HG02970 (cell line): Measurements from ENCODE around the gene VSIG1.

Experiments used
- ATAC-seq: cut with Tn5 transposase; IDR thresholded peaks from one replicate; pipeline ENCODE4 v1.9.1; 2021; ENCODE audit warnings: mild to moderate bottlenecking, moderate library complexity, moderate number of reproducible peaks; ENCODE audit not compliant: unreplicated experiment, low FRiP score

The VSIG1 gene

GRCh38 chrX:108059801-108060200 lies 14.9 kb downstream of the VSIG1 start:
- no peak for ATAC-seq

- ATAC-seq: no peak
Measured at GRCh38 chrX:108064001-108064400, 19.1 kb downstream of the VSIG1 start.

GRCh38 chrX:108064613-108065012 lies 19.7 kb downstream of the VSIG1 start:
- no peak for ATAC-seq

DNA sequence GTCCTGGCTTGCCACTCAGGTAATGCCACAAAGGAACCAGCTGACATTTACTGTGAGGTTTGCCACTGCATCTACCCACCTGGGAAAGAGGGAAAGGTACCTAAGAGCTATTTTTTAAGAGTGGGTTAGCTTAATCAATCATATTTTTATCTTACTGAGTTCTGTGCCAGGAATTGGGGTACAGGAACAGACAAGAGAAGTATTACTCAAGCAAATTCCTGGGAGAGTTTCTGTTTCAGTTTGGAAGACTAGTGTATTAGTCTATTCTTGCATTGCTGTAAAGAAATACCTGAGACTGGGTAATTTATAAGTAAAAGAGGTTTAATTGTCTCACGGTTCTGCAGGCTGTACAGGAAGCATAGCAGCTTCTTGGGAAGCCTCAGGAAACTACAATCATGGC lies 23.3 kb downstream of the VSIG1 start:
- ATAC-seq: no peak

- no peak for ATAC-seq
Measured at GRCh38 chrX:108070891-108071290, 26.0 kb downstream of the VSIG1 start.

DNA sequence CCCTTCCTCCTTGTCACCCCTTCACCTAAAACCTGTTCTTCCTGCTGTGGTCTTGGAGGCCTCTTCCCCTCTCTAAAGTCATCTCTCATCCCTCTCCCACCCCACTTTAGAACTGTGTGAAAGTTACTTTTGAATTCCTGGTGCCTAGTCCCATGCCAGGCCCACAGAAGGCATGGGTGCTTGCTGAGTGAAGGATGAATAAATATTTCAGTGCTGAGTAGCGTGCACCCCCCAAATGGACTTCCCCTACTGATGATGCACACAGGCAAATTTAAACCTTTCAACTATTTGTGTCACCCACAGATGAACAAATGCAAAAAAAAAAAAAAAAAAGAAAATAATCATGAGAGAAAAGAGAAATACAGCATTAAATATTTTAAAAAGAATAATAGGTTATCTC lies 26.7 kb downstream of the VSIG1 start:
- ATAC-seq: no peak

GRCh38 chrX:108072746-108073145 lies 27.9 kb downstream of the VSIG1 start:
- ATAC-seq: no peak

DNA sequence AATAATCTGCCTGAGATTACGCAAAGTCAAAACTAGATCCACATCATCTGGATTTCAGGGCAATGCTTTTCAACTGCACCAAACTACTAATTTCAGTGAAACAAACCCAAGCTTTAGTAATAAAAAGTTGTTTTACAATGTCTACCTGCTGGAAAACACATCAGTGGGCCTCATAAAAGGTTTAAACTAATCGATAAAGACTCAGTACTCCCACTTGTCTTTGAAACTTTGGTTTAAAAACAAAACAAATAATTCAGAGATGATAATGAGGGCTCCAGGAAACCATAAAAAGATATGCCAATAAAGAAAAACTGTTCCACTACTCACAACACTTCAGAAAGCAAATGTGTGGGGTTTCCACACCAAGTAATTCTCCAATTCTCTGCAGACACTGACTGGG lies 36.2 kb downstream of the VSIG1 start:
- no peak for ATAC-seq

GRCh38 chrX:108087792-108088191 lies 42.9 kb downstream of the VSIG1 start:
- no peak for ATAC-seq

DNA sequence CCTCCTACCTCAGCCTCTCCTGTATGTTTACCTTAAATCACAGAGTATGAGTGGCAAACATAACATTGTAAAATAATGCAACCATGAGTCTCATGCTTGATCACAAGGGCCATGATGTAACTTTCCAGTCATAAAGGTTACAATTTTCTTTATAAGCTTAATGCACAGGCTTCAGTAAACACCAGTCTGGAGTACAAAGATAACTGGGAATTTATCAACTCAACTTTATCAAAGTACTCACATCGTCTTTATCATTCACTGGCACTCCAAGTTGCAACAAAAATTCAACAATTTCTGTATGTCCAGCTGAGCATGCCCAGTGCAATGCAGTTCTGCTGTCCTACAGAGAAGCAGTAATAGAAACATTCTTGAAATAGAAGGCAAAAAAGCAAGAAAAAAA lies 43.6 kb downstream of the VSIG1 start:
- no peak for ATAC-seq

- ATAC-seq: no peak
Measured at GRCh38 chrX:108090491-108091263, 45.8 kb downstream of the VSIG1 start.

- ATAC-seq: peak; percentile 97
Measured at GRCh38 chrX:108091264-108091877, 46.5 kb downstream of the VSIG1 start, which contains the start of the genes ATG4A and PSMD10. ATG4A (plus strand) TSS chrX:108091778; CDS start chrX:108091827, 49 bp downstream. PSMD10 (minus strand) TSS chrX:108091542; CDS start chrX:108091520, 22 bp downstream.

- ATAC-seq: peak; percentile 33
Measured at GRCh38 chrX:108091878-108092291, 47.0 kb downstream of the VSIG1 start.

DNA sequence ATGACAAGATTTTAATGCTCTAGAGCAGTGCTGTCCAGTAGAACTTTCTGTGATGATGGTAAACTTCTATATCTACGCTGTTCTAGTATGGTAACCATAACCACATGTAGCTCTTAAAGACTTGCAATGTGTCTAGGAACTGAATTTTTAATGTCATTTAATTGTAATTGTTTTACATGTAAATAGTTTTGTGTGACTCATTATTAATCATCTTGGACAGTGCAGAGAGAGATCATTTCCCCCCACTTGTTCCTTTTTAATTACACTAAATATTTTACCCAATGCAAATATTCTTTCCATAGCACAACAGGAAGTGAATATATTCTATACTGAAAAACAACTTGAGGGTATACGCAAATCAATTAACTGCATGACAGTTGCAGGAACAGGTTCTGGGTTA lies 52.5 kb downstream of the VSIG1 start:
- ATAC-seq: no peak

DNA sequence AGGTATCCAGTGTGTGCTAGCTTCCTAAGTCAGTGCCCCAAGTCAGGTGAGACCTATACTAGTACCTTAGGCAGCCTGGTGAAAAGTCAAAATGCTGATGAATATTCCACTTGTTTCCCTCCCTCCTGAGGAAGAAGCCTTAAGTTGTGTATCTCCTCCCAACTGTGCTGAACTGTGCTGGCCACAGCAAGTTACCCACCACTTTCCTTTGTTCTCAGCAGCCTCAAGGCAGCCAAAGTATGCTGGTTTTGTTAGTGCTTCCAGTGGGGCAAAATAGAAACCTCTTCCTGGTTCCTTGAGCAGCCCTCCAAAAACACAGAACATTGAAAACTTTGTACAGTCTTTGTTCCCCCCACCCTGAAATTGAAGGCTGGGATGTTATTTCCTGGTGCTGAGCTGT lies 60.6 kb downstream of the VSIG1 start:
- no peak for ATAC-seq

DNA sequence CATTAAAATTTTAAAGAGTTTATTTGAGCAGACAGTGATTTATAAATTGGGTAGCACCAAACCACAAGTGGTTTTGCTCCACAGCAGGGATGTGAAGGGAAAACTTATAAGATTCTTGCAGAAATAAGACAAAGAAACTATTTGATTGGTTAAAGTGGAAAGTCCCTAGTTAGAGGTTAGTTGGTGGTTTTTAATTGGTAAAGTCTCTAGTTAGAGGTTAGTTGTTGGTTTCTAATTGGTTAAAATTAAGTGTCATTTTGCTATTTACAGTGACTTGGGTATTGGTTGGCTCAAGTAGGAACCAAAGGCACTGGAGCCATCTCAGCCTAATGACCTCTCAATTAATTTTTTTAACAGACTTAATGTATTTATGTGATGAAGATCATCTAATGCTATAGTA lies 69.7 kb downstream of the VSIG1 start:
- no peak for ATAC-seq

GRCh38 chrX:108117988-108118387 lies 73.1 kb downstream of the VSIG1 start:
- no peak for ATAC-seq

DNA sequence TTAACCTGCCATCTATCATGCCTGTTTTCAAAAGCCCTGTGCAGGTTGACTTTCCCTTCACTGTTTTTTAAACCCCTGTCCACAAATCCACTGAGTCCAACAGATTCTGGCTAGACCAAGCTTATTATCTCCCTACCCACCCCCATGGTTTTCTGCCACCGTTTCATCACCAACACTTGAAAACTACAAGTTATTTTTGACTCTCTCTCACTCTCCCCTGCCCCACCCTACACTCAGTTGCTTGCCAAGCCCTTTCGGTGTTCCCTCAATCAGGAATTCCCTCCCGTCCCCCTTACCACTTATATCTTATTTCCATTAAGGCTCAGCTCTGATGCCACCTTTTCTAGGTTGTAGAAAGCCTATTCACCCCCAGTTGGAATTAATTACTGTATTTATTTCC lies 76.4 kb downstream of the VSIG1 start:
- ATAC-seq: no peak

GRCh38 chrX:108122748-108123147 lies 77.9 kb downstream of the VSIG1 start:
- no peak for ATAC-seq

DNA sequence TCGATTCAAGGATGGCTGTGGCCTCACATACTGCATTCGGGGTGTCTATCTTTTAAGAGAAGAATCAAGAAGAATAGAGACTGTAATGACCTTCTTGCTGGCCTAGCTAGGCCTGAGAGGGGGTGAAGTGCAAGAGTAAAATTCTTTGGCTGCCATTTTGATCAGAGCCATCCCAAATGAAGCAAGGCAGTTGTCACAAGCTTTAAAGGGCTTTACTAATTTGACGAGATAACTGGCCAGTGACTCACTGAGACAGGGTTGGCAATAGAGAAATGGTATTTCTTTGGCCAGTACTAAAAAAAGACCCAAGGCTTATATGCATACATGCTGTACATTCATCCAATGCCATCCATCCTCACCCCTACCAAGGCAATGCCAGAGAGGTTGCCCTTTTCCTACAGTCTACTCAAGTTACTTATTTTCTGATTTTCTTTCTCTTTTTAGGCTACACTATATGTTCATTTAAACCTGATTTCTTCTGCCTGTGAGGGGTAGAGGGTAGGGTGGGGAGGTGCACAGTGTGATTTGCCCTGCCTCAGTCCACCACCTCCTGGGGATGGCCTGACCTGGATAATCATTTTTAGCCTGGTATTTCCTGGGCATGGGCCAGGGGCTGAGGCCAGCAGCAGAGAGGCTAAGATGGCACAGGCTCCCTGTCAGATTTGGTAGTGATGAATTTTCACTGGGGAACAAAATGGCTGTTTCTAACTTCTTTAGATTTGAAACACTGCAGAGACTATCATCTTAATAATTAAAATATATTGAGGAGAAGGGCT lies 78.9 kb downstream of the VSIG1 start:
- no peak for ATAC-seq

GRCh38 chrX:108126661-108127060 lies 81.8 kb downstream of the VSIG1 start:
- ATAC-seq: no peak
